SJCRH30 (cell line): ENCODE results near the gene P2RY2. TPM values are rescaled to one million over a fixed set of nuclear protein-coding genes. Genes with fewer than 3 reads are reported as not detected.

Source experiments
- DNase-seq, 2 experiments: peaks; one replicate each; pipeline ENCODE4 v3.0.0-alpha.2; 2015 to 2020
- H3K27ac ChIP-seq: fragments of 250-450 bp; sonication (Bioruptor Pico); 2 replicates; pipeline ENCODE4 v1.5.1; 2020; ENCODE audit warnings: mild to moderate bottlenecking, moderate library complexity
- H3K27me3 ChIP-seq: fragments of 250-450 bp; sonication (Bioruptor Pico); 2 replicates; pipeline ENCODE4 v1.5.1; 2020; ENCODE audit warnings: mild to moderate bottlenecking, moderate library complexity
- H3K36me3 ChIP-seq: fragments of 250-450 bp; sonication (Bioruptor Pico); 2 replicates; pipeline ENCODE4 v1.5.1; 2020; ENCODE audit warnings: mild to moderate bottlenecking, moderate library complexity
- H3K4me1 ChIP-seq: fragments of 250-450 bp; sonication (Bioruptor Pico); 2 replicates; pipeline ENCODE4 v1.5.1; 2020; ENCODE audit warnings: mild to moderate bottlenecking, moderate library complexity
- H3K4me3 ChIP-seq: fragments of 250-450 bp; sonication (Bioruptor Pico); 2 replicates; pipeline ENCODE4 v1.5.1; 2020; ENCODE audit warnings: mild to moderate bottlenecking, moderate library complexity
- H3K9me3 ChIP-seq: fragments of 250-450 bp; sonication (Bioruptor Pico); replicated peaks from 2 replicates; pipeline ENCODE4 v1.5.1; 2020; ENCODE audit warnings: mild to moderate bottlenecking, moderate library complexity
- total RNA-seq: library from RNA; depleted of rRNA; stranded (reverse); fragments of >200 nt; shearing (Covaris generic); gene quantifications from 2 replicates; pipeline ENCODE4 v1.2.3, GENCODE V29; 2014; rRNA removed

Gene P2RY2
- total RNA-seq, 1 experiment from 2014 or later, result not detected

DNA sequence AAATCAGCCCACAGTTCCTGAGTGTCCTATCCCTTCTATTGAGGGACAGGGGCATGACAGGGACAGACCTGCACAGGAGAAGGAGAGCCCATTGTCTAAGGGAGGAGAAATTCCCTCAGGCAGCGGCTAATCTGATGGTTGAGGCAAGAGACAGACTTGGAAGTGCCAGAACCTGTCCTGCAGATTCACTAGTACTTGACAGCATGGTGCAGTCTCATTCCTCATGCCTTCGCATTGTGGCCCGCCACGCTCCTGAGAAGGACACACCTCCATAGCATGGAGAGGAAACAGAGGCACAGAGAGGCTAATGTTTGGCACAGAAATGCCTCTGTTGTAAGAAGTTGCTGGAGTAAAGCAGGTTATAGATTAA, 57.3 kb downstream of the P2RY2 start:
- Histone ChIP-seq H3K9me3 (no peaks in the 10 kb centered on the region), H3K27me3 (no peaks in the 10 kb centered on the region), H3K4me1 (peaks cover 12% of the 10 kb centered on the region), H3K4me3 (no peak overlapping the region), H3K36me3 (no peaks in the 10 kb centered on the region), H3K27ac (no peak overlapping the region)
- DNase-seq, result no peak

GRCh38 chr11:73277467-73277866, 59.4 kb downstream of the P2RY2 start:
- Histone ChIP-seq H3K4me1 (peaks cover 4% of the 10 kb centered on the region; the same call in 1 of the 2 replicates), H3K27me3 (no peaks in the 10 kb centered on the region), H3K27ac (no peak overlapping the region), H3K36me3 (no peaks in the 10 kb centered on the region), H3K4me3 (no peak overlapping the region), H3K9me3 (no peaks in the 10 kb centered on the region)
- DNase-seq, result no peak

- Histone ChIP-seq H3K4me3 (no peak overlapping the region), H3K27me3 (no peaks in the 10 kb centered on the region), H3K9me3 (no peaks in the 10 kb centered on the region), H3K27ac (no peak overlapping the region), H3K4me1 (no peaks in the 10 kb centered on the region), H3K36me3 (no peaks in the 10 kb centered on the region)
- no peak for DNase-seq
Observed at GRCh38 chr11:73280626-73281025, 62.5 kb downstream of the P2RY2 start.

GRCh38 chr11:73281201-73281741, 63.2 kb downstream of the P2RY2 start:
- DNase-seq, result no peak
- Histone ChIP-seq H3K4me1 (no peaks in the 10 kb centered on the region), H3K4me3 (no peak overlapping the region), H3K9me3 (no peaks in the 10 kb centered on the region), H3K27me3 (no peaks in the 10 kb centered on the region), H3K36me3 (no peaks in the 10 kb centered on the region), H3K27ac (no peak overlapping the region)

- no peaks in the 10 kb centered on the region for H3K4me1 ChIP-seq
- no peaks in the 10 kb centered on the region for H3K27me3 ChIP-seq
- DNase-seq, result no peak
- no peak overlapping the region for H3K27ac ChIP-seq
- H3K9me3 ChIP-seq, result no peaks in the 10 kb centered on the region
- H3K4me3 ChIP-seq, result no peak overlapping the region
- no peaks in the 10 kb centered on the region for H3K36me3 ChIP-seq
Observed at GRCh38 chr11:73281796-73282660, 63.9 kb downstream of the P2RY2 start.

GRCh38 chr11:73283276-73284000, 65.4 kb downstream of the P2RY2 start:
- Histone ChIP-seq H3K9me3 (no peaks in the 10 kb centered on the region), H3K36me3 (no peaks in the 10 kb centered on the region), H3K27ac (no peak overlapping the region), H3K4me3 (no peak overlapping the region), H3K27me3 (no peaks in the 10 kb centered on the region), H3K4me1 (no peaks in the 10 kb centered on the region; the same call in 1 of the 2 replicates)
- no peak for DNase-seq

GRCh38 chr11:73284106-73284505, 66.0 kb downstream of the P2RY2 start:
- H3K9me3 ChIP-seq, result no peaks in the 10 kb centered on the region
- no peak for DNase-seq
- no peak overlapping the region for H3K27ac ChIP-seq
- H3K36me3 ChIP-seq, result no peaks in the 10 kb centered on the region
- H3K4me1 ChIP-seq, result peaks cover 5% of the 10 kb centered on the region; the same call in 1 of the 2 replicates
- H3K4me3 ChIP-seq, result no peak overlapping the region
- H3K27me3 ChIP-seq, result no peaks in the 10 kb centered on the region

DNA sequence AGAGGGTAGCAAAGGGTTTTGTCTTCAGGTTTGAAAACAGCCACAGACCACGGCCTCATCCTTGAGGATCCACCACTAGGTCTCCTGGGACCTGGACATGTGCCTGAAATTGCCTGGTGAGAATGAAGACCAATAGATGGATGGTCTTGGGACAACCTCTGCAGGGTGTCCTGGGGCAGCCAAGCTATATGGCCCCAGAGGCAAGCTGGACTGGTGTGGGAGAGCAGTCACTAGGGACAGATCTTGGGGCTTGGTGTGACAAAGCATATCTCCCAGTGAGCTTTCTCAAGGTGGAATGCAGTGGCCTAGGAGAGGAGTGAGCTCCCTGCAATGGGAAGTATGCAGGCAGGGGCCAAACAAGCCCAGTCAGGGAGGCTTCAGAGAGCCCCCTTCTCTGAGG, 67.6 kb downstream of the P2RY2 start:
- no peak overlapping the region for H3K4me3 ChIP-seq
- H3K4me1 ChIP-seq, result peaks cover 6% of the 10 kb centered on the region; the same call in 1 of the 2 replicates
- no peaks in the 10 kb centered on the region for H3K27me3 ChIP-seq
- H3K36me3 ChIP-seq, result no peaks in the 10 kb centered on the region
- H3K27ac ChIP-seq, result no peak overlapping the region
- H3K9me3 ChIP-seq, result no peaks in the 10 kb centered on the region
- DNase-seq, result no peak

Other genes starting within 250 kb of the P2RY2 start
- 8.9 and 9.8 TPM in 2 replicates for gene FCHSD2, start 76.0 kb upstream of the P2RY2 start, total RNA-seq
- 0.08 TPM in 1 of 2 replicates, not detected in the other for gene P2RY6, start 54.1 kb downstream of the P2RY2 start, total RNA-seq
- gene ARHGEF17, start 90.0 kb downstream of the P2RY2 start, total RNA-seq, result 7.8 and 12.0 TPM in 2 replicates
- gene RELT, start 158.1 kb downstream of the P2RY2 start, total RNA-seq, result 8.7 and 10.1 TPM in 2 replicates